ENCODE data around the gene HOXD12. TPM values are rescaled to one million over a fixed set of nuclear protein-coding genes. Genes with fewer than 3 reads are reported as not detected.

Gene HOXD12
- total and polyA plus RNA-seq, 2 donors (not counting 1 experiment from before 2014, with no cell fraction given) = not detected

- Histone ChIP-seq H3K4me1 (ENCODE audit: control insufficient read depth, extremely low read depth, insufficient read depth, low read length) (no peaks in the 10 kb centered on the region), H3K9ac (ENCODE audit: insufficient read depth, low read length) (no peak overlapping the region), H3K27ac (ENCODE audit: insufficient read depth, low read length) (no peak overlapping the region), H2AFZ (ENCODE audit: low read length) (no peak overlapping the region), H4K20me1 (ENCODE audit: control insufficient read depth, extremely low read depth, insufficient read depth, low read length) (no peaks in the 10 kb centered on the region), H3K79me2 (ENCODE audit: control insufficient read depth, insufficient read depth, low read length) (no peaks in the 10 kb centered on the region), H3K4me3 (replicated peaks in 1 of 4; ENCODE audit: control extremely low read depth in 1 of 4, insufficient read depth in 1 of 4, low read depth in 3 of 4, low read length in 4 of 4) (peak overlapping the region in 2 of 4 experiments; percentile 23 to 47), H3K27me3 (ENCODE audit: control insufficient read depth, insufficient read depth, low read length) (peaks cover 83% of the 10 kb centered on the region), H3K9me3 (ENCODE audit: control insufficient read depth, insufficient read depth, low read depth, low read length) (no peaks in the 10 kb centered on the region), H3K4me2 (ENCODE audit: extremely low read depth, insufficient read depth, low read length) (peak overlapping the region; percentile 58), H3K36me3 (ENCODE audit: control insufficient read depth, insufficient read depth, low read length) (no peaks in the 10 kb centered on the region)
- TF ChIP-seq EZH2 (IDR thresholded peaks at IDR 0.05; ENCODE audit: low read length, missing control alignments) (peak; percentile 73), CTCF (conservative IDR thresholded peaks at IDR 0.05 in 1 of 2, IDR thresholded peaks at IDR 0.05 in 1 of 2; ENCODE audit: low read depth in 1 of 2, low read length in 2 of 2) (no peak)
- DNase-seq (ENCODE audit: low read depth in 2 of 2) = peak in 1 of 2 donors; percentile 47
These were observed 32.9 kb downstream of the HOXD12 start for GRCh38 chr2:176132205-176133171.

GRCh38 chr2:176133389-176133788, 33.8 kb downstream of the HOXD12 start:
- Histone ChIP-seq H4K20me1 (ENCODE audit: control insufficient read depth, extremely low read depth, insufficient read depth, low read length) (no peaks in the 10 kb centered on the region), H3K9me3 (ENCODE audit: control insufficient read depth, insufficient read depth, low read depth, low read length) (no peaks in the 10 kb centered on the region), H3K79me2 (ENCODE audit: control insufficient read depth, insufficient read depth, low read length) (no peaks in the 10 kb centered on the region), H3K4me2 (ENCODE audit: extremely low read depth, insufficient read depth, low read length) (no peak overlapping the region), H3K4me3 (replicated peaks in 1 of 4; ENCODE audit: control extremely low read depth in 1 of 4, insufficient read depth in 1 of 4, low read depth in 3 of 4, low read length in 4 of 4) (no peak overlapping the region), H3K9ac (ENCODE audit: insufficient read depth, low read length) (no peak overlapping the region), H3K4me1 (ENCODE audit: control insufficient read depth, extremely low read depth, insufficient read depth, low read length) (no peaks in the 10 kb centered on the region), H3K27ac (ENCODE audit: insufficient read depth, low read length) (no peak overlapping the region), H3K36me3 (ENCODE audit: control insufficient read depth, insufficient read depth, low read length) (no peaks in the 10 kb centered on the region), H2AFZ (ENCODE audit: low read length) (no peak overlapping the region), H3K27me3 (ENCODE audit: control insufficient read depth, insufficient read depth, low read length) (peaks cover 86% of the 10 kb centered on the region)
- DNase-seq (ENCODE audit: low read depth in 2 of 2) = no peak
- TF ChIP-seq CTCF (conservative IDR thresholded peaks at IDR 0.05 in 1 of 2, IDR thresholded peaks at IDR 0.05 in 1 of 2; ENCODE audit: low read depth in 1 of 2, low read length in 2 of 2) (no peak), EZH2 (IDR thresholded peaks at IDR 0.05; ENCODE audit: low read length, missing control alignments) (no peak)

- H3K9ac ChIP-seq (ENCODE audit: insufficient read depth, low read length) = no peak overlapping the region
- H3K79me2 ChIP-seq (ENCODE audit: control insufficient read depth, insufficient read depth, low read length) = no peaks in the 10 kb centered on the region
- peaks cover 87% of the 10 kb centered on the region for H3K27me3 ChIP-seq (ENCODE audit: control insufficient read depth, insufficient read depth, low read length)
- no peak overlapping the region for H3K4me2 ChIP-seq (ENCODE audit: extremely low read depth, insufficient read depth, low read length)
- DNase-seq (ENCODE audit: low read depth in 2 of 2) = no peak
- H3K27ac ChIP-seq (ENCODE audit: insufficient read depth, low read length) = no peak overlapping the region
- no peaks in the 10 kb centered on the region for H4K20me1 ChIP-seq (ENCODE audit: control insufficient read depth, extremely low read depth, insufficient read depth, low read length)
- H3K4me3 ChIP-seq (replicated peaks in 1 of 4; ENCODE audit: control extremely low read depth in 1 of 4, insufficient read depth in 1 of 4, low read depth in 3 of 4, low read length in 4 of 4) = no peak overlapping the region
- no peaks in the 10 kb centered on the region for H3K9me3 ChIP-seq (ENCODE audit: control insufficient read depth, insufficient read depth, low read depth, low read length)
- no peaks in the 10 kb centered on the region for H3K36me3 ChIP-seq (ENCODE audit: control insufficient read depth, insufficient read depth, low read length)
- no peaks in the 10 kb centered on the region for H3K4me1 ChIP-seq (ENCODE audit: control insufficient read depth, extremely low read depth, insufficient read depth, low read length)
- no peak overlapping the region for H2AFZ ChIP-seq (ENCODE audit: low read length)
- TF ChIP-seq CTCF (conservative IDR thresholded peaks at IDR 0.05 in 1 of 2, IDR thresholded peaks at IDR 0.05 in 1 of 2; ENCODE audit: low read depth in 1 of 2, low read length in 2 of 2) (no peak), EZH2 (IDR thresholded peaks at IDR 0.05; ENCODE audit: low read length, missing control alignments) (no peak)
These were observed 34.4 kb downstream of the HOXD12 start for GRCh38 chr2:176134035-176134434.

Data from fibroblast of lung (primary cell).